Stimulated activated CD8-positive, alpha-beta memory T cell treated with anti-CD3 and anti-CD28 coated beads, Interleukin-2, amount 100 ng/mL, for 1 hour (primary cell): ENCODE results near the gene NFE2L1.
"Not testable (repeated sequence)": the region's sequence is repeated elsewhere in the genome, so short reads cannot be mapped to it uniquely, and the experiment has no call there.

Source experiments
- DNase-seq, 2 donors: peaks; one replicate each; pipeline ENCODE4 v3.0.0-alpha.2; 2020; ENCODE audit warnings: low read depth in 2 of 2

Gene NFE2L1

DNA sequence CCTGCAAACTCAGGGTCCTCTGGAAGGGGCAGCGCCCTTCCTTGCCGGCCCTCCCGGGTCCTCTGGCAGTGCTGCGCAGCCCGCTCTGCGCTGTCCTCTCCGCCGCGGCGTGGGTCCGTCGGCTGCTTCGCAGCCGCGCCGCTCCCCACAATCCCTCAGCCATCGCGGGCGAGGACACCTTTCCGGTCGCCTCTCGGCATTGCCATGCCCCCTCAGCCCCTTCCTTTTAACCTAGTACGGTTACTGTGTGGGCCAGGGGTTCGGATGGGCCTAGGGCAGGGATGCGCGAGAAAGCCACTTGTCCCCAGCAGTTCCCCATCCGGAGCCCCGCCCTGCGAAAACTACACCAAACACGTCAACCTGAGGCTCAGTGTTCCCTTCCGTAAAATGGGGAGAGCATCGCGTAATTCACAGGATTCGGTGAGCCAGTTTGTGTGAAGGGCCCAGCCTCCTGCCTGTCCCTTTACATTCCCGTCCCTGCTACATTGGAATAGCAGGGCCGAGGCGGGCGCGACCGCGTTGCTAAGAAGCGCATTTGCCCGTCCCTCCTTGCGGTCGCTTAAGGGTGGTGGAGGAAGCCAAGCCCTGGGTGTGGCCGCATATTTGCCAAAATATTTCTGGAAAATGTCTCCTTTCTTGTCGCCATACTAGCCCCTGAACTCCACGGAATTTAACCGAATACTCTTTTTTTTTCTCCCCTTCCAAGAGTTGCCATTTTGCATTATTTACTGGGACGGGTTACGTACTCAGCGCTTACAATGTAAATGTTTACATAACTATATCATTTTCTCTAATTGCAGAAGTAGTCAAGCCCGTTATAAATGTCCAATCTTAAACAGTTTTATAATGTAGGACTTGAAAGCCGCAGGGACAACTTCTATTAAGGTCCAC lies 23.8 kb upstream of the NFE2L1 start:
- DNase-seq = no peak

DNA sequence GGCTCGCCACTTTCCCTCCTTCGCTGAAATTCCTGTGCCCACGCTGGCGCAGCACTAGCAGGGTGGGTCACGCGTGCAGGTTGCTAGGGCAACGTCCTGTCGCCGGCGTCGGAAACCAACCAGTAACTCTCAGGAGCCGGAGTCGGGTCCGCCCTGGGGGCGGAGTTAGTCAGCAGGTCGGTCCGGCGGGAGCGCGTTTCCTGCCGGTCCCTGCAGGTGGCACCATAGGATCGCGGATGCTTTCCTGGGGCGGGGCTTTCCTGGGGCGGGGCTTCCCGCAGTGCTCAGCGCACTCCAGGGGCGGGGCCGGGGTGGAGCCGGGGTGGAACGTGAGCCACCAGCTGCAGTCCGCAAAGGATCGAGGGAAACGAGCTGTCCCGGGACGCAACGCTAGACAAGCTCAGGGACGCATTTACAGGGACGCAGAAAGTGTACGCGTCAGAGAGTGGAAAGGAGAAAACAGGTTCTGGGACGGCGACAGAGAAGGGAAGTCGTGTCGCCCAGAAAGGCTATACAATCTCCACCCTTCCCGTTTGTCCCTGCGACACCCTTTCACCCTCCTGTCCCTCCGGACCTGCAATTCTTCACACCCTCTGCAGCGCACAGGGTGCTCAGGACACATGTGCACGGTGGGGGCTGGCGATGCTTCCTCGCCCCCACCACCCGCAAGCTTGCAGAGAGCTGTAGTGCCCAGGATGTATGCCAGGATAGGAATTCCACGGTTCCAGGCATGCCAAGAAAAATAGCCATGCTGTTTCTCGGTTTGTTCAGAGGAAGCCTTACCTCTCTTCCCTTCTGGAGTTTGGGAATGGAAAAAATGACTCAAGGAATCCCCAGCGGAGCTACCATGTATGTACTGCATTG lies 22.9 kb upstream of the NFE2L1 start:
- DNase-seq = peak; percentile 96 to 97

DNA sequence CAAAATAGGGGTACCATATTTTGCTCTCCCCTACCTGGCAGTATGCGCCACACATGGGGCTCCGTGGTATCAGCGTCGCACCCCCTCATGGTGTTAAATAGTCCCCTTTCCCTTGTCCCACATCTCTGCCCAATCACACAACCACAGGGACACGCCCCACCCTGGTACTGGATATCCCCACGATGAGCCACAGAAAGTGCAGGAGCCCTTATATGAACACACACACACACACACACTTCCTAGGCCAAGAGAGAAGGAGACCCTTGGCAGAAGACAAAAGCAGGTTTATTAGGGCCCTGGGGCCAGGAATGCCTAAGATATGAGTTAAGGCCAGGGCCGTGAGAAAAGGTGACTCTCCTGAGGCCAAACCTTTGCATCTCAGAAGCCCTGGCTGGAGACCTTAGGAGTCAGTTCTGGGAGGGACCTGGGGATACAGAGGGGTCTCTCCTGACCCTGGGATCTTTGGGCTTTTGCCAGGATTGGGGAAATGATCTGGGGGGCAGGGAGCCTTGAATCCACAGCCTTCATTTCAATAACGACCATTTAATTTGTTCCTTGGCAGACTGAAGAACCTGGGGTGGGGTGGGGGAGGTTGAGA lies 22.2 kb upstream of the NFE2L1 start:
- no peak for DNase-seq

DNA sequence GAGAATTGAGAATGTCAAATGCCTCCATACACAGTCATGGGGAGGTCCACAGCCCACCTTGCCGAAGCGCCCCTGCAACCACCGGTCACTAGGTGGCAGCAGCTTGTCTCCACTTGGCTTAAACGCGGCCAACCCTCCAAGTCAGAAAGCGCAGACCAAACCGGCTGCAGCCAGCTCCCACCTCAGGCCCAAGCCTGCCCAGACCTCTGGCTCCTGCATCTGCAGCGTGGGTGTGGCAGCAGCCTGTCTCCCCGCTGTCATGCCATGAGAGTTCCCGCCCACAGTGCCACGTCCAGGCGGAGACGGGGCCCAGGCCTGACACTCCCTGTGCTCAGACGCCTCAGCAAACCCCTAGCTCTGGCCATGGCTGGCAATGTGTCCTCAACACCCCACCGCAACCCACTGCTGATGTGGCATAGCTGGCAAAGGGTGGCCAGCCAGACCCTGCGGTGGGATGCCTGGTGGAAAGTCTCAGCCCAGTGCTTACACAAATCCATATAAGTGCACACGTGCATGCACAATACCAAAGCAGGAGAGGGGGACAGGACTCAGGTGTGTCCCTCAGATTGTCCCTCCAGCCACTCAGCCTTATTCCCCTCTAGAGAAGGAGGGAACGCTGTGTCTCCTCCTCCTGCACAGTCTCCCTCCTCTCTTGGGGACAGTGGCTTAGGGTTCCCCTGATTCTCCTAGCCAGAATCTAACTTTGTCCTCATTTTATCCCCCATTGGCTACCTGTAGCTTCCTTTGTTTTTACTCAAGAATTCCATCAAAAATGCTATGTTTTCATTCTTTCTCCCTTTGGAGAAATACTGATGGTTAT lies 21.4 kb upstream of the NFE2L1 start:
- peak; percentile 46 to 63 for DNase-seq

- no peak for DNase-seq
These were observed 20.7 kb upstream of the NFE2L1 start for GRCh38 chr17:48027322-48027981.

DNA sequence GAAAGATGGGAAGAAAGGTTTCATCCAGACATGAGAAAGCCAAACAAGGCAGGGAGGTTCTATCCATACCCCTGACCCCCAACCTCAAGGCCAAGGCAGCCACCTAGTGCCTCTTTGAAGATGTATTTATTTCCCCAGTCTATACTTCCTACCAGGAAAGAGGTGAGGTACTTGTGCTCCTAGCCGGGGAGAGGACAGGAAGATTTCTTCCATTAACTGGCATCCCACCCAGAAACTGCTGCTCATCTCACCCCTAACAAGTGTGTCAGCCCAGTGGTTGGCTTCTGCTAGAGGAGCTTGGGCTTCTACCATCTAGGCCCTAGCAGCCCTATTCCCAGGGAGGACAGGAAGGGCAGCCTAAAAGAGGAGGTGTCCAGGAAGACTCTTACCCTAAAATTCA lies 19.4 kb upstream of the NFE2L1 start:
- DNase-seq = no peak

GRCh38 chr17:48030531-48030930 lies 17.6 kb upstream of the NFE2L1 start:
- no peak for DNase-seq

GRCh38 chr17:48031966-48032365 lies 16.2 kb upstream of the NFE2L1 start:
- DNase-seq = no peak

DNA sequence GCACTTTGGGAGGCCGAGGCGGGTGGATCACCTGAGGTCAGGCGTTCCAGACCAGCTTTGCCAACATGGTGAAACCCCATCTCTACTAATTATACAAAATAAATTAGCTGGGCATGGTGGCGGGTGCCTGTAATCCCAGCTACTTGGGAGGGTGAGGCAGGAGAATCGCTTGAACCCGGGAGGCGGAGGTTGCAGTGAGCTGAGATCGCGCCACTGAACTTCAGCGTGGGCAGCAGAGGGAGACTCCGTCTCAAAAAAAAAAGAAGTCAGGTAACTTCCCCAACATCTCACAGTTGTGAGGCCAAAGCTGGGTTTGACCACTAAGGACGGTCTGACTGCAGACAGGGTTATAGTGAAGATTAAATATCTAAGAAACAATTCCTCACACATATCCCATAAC lies 13.4 kb upstream of the NFE2L1 start:
- DNase-seq = not testable (repeated sequence)

DNA sequence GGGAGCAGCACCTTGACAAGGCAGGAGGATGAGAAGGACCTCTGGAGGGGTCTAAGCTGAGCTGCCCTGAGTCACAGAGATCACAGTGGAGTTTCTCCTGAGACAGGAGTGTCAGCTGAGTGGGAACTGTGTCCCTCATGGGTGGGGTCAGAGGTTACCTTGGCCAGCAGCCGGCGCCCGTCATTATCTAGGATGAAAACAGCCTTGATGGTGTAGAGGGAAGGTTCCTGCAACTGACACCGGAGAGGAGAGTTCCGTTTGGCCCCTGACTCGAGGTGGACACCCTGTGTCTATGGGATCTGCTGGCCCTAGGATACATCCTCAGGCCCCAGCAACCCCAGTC lies 11.5 kb upstream of the NFE2L1 start:
- DNase-seq = no peak

GRCh38 chr17:48037036-48037837 lies 10.9 kb upstream of the NFE2L1 start, which contains the start of gene COPZ2:
Gene COPZ2, minus strand, starts transcription at chr17:48037797. Its CDS starts 20 bp downstream, at chr17:48037777.
- DNase-seq = peak in 1 of 2 donors; percentile 47

GRCh38 chr17:48037838-48038323 lies 10.3 kb upstream of the NFE2L1 start:
- no peak for DNase-seq

- no peak for DNase-seq
These were observed 9.5 kb upstream of the NFE2L1 start for GRCh38 chr17:48038687-48039086.

GRCh38 chr17:48043176-48043575 lies 5.0 kb upstream of the NFE2L1 start:
- no peak for DNase-seq

DNA sequence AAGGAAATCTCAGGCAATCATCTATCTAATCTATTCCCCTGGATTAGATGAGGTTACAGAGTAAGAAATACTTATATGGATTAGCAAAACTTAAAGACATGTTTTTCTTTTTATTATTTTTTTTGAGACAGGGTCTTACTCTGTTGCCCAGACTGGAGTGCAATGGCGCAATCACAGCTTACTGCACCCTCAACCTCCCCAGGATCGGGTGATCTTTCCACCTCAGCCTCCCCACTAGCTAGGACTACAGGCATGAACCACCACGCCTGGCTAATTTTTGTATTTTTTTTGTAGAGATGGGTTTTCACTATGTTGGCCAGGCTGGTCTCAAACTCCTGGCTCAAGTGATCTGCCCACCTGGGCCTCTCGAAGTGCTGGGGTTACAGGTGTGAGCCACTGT lies 3.3 kb upstream of the NFE2L1 start:
- no peak for DNase-seq

- no peak for DNase-seq
These were observed 2.7 kb upstream of the NFE2L1 start for GRCh38 chr17:48045316-48046001.

DNA sequence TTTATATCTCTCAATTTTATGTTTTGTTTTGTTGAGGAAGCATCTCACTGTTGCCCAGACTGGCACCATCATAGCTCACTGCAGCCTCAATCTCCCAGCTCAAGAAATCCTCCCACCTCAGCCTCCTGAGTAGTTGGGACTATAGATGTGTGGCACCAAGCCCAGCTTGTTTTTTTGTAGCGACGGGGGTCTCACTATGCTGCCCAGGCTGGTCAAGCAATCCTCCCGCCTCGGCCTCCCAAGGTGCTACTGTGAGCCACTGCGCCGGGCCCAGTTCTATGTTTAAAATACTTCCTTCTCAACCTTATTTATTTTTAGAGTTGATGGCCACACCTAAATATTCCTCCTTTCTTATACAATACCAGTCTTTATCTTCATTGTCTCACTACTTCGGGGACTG lies 1.9 kb upstream of the NFE2L1 start:
- DNase-seq = no peak

GRCh38 chr17:48047113-48047740 lies 932 bp upstream of the NFE2L1 start:
- no peak for DNase-seq
